T-helper 9 cell (primary cell): ENCODE data around the gene SHROOM1.
"Not testable (repeated sequence)": the region's sequence is repeated elsewhere in the genome, so short reads cannot be mapped to it uniquely, and the experiment has no call there.

Source experiments
- DNase-seq: peaks from one replicate; pipeline ENCODE4 v3.0.0-alpha.2; 2020

The SHROOM1 gene

GRCh38 chr5:132823481-132824050, 6.9 kb downstream of the SHROOM1 start:
- DNase-seq = no peak

- no peak for DNase-seq
These were observed 7.6 kb downstream of the SHROOM1 start for GRCh38 chr5:132822650-132823480.

DNA sequence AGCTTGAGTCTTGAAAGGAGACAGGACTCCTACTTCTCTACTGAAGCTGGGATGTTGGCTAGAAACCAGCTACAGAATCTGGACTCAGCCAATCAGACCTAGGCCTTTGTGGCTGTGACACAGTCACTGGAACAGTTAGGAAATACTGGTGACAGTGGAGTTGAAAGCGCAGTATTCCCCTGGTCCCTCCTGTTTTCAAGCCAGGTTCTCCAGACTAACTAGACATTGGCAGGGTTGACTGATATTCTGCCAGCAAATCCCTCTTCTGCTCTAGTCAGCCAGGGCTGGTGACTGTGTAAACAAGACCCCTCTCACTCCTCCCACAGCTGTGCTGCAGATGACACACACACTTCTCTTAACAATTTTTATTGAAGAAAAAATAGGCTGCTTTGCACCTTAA, 8.7 kb downstream of the SHROOM1 start:
- no peak for DNase-seq

GRCh38 chr5:132821350-132821749, 9.1 kb downstream of the SHROOM1 start:
- DNase-seq = no peak

GRCh38 chr5:132820162-132820754, 10.2 kb downstream of the SHROOM1 start:
- peak; percentile 91 for DNase-seq

DNA sequence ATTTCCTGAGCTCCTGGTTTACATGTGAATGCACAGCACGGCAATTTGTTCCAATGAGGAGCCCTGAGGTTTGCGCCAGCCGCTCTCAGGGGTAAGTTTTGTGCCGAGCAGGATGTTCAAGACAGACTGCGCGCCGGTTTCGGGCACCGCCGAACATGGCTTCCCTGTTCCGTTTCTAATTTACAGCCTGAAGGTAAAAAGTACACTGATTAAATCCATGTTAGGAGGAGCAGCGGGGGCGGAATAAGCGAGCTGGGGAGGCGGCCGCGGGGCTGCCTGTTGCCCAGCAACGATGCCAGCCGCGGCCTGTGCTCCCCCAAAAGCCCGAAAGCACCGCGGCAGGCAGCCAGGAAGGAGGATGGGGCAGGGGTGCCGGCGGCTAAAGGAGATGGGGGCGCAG, 11.0 kb downstream of the SHROOM1 start:
- no peak for DNase-seq

- DNase-seq = no peak
These were observed 13.4 kb downstream of the SHROOM1 start for GRCh38 chr5:132817011-132817410.

GRCh38 chr5:132816554-132816953, 13.9 kb downstream of the SHROOM1 start:
- DNase-seq = no peak

DNA sequence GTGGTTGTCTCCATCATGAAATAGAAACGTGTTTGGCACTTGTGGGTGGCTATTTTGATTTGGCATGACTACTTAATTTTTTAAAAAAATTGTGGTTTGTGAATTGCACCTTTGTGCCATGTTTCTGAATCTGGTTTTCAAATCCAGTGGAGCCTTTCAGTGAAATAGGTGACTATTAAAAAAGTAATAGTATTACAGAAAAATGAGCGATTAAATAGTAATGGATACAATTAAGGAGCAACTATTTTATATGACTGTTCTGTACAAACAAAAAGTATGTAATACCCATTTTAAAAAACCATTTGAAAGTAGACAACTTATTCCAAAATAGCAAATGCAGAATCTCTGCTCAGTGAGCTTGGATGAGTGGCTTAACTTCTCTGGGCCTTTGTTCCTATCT, 14.4 kb downstream of the SHROOM1 start:
- DNase-seq = no peak

GRCh38 chr5:132815454-132815853, 15.0 kb downstream of the SHROOM1 start:
- DNase-seq = no peak

DNA sequence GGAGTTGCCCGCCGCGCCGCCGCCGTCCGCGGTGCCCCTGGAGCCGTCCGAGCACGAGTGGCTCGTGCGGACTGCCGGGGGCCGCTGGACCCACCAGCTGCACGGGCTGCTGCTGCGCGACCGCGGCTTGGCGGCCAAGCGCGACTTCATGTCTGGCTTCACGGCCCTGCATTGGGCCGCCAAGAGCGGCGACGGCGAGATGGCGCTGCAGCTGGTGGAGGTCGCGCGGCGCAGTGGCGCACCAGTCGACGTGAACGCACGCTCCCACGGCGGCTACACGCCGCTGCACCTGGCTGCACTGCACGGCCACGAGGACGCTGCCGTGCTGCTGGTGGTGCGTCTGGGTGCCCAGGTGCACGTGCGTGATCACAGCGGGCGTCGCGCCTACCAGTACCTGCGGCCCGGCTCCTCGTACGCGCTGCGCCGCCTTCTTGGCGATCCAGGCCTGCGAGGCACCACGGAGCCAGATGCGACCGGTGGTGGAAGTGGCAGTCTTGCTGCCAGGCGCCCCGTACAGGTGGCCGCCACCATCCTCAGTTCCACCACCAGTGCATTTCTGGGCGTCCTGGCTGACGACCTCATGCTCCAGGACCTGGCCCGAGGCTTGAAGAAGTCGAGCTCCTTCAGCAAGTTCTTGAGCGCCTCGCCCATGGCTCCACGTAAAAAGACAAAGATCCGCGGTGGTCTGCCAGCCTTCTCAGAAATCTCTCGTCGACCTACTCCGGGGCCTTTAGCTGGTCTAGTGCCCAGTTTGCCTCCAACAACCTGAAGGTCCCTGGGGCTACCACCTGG, 15.7 kb downstream of the SHROOM1 start:
- DNase-seq = no peak

DNA sequence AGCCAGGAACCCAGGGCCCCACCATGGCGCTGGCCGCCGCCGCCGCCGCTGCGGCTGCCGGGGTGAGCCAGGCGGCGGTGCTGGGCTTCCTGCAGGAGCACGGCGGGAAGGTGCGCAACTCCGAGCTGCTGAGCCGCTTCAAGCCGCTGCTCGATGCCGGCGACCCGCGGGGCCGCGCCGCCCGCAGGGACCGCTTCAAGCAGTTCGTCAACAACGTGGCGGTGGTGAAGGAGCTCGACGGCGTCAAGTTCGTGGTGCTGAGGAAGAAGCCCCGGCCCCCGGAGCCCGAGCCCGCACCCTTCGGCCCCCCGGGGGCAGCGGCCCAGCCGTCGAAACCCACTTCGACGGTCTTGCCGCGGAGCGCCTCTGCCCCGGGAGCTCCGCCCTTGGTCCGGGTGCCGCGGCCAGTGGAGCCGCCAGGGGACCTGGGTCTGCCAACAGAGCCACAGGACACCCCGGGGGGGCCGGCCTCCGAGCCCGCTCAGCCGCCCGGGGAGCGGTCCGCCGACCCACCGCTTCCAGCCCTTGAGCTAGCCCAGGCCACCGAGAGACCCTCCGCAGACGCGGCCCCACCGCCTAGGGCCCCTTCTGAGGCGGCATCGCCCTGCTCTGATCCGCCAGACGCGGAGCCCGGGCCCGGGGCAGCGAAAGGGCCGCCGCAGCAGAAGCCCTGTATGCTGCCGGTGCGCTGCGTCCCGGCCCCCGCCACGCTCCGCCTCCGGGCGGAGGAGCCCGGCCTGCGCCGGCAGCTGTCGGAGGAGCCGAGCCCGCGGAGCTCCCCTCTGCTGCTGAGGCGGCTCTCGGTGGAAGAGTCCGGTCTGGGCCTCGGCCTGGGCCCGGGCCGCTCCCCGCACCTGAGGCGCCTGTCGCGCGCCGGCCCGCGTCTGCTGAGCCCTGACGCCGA, 16.6 kb downstream of the SHROOM1 start:
- no peak for DNase-seq

DNA sequence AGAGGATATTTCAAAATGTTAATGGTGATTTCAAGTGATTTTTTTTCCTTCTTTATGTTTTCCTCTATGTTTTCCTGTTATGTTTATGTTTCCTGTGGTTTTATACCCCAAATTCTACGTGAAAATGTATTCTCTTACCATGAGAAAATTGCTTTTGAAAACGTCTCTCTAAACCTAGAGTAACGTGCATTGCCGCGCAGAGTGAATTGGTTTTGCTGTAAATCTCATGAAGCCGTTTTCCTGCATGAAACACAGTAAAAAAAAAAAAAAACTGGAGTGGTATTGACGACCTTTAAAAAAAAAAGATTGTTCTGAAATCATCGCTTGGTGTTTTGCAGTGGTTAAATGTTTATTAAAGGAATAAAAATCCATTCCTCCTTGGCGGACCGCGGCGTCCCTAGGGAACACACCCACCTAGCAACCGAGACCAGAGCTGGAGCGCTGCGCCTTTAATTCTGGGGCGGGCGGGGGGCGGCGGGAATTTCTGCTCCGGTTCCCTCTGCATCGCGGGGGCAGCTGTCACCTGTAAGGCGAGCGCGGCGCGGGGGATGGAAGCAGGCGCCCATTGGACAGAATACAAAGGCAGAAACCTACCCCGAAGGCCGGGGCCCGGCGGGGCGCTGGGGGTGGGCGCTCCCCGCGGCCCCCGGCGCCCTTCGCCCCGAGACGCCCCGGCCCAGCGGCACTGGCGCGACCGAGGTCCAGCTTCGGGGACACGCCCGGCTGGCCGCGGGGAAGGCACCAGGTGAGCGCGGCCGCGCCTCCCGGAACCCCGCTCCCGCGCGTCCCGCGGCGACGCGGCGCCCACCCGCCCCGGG, 17.5 kb downstream of the SHROOM1 start, which contains the start of gene SOWAHA:
Gene SOWAHA, plus strand, starts transcription at position 522 of the 818 bp plus-strand sequence. CDS start 320 bp downstream, outside the sequence.
- no peak for DNase-seq

GRCh38 chr5:132812123-132812765, 18.2 kb downstream of the SHROOM1 start:
- DNase-seq = no peak

DNA sequence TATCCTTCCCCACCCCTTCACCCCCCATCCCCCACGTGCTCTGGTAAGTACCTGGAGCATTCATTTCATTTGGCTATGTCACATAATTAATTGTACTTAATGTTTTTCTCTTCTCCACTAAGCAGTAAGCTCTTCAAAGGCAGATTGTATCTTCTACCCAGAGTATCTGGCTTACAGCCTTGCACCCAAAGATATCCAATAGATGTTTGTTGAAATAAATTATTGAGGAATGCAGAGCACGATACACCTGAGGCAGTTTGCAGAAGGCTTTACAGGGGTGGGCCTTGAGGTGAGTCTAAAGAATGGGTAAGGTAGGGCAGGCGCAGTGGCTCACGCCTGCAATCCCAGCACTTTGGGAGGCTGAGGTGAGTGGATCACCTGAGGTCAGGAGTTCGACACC, 19.8 kb downstream of the SHROOM1 start:
- no peak for DNase-seq

GRCh38 chr5:132808866-132809265, 21.6 kb downstream of the SHROOM1 start:
- no peak for DNase-seq

DNA sequence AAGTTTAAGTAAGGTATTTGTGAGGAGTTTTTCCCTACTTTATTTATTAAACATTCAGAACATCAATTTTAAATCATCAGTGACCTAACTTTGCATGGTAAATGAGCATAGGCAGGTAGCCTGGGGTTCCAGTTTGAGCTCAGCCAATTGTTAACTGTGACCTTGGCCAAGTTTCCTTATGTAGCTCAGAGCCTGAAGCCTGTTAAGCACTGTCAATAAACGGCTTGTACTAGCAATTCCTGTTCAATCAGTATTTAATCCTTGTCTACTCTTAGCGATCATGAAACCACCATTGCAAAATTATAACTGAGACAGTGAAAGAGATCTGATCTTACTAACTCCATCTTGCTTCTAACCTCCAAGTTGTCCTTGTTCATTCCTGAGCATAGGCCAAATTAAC, 22.0 kb downstream of the SHROOM1 start:
- no peak for DNase-seq

GRCh38 chr5:132807163-132807838, 23.1 kb downstream of the SHROOM1 start:
- DNase-seq = no peak

DNA sequence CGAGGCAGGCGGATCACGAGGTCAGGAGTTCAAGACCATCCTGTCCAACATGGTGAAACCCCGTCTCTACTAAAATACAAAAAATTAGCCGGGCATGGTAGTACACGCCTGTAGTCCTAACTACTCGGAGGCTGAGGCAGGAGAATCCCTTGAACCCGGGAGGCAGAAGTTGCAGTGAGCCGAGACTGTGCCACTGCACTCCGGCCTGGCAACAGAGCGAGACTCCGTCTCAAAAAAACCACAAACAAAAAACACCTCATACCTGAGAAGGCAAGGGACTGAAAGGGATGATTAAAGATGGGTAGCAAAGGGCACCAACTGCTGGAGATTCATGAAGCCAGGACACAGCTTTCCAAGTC, 23.7 kb downstream of the SHROOM1 start:
- DNase-seq = not testable (repeated sequence)

DNA sequence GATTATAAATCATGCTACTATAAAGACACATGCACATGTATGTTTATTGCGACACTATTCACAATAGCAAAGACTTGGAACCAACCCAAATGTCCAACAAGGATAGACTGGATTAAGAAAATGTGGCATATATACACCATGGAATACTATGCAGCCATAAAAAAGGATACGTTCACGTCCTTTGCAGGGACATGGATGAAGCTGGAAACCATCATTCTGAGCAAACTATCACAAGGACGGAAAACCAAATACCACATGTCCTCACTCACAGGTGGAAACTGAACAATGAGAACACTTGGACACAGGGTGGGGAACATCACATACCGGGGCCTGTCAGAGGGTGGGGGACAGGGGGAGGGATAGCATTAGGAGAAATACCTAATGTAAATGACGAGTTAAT, 24.6 kb downstream of the SHROOM1 start:
- DNase-seq = not testable (repeated sequence)
